Ascending aorta (tissue), 2 donors: Measurements from ENCODE around the gene ZIC4. TPM values are rescaled to one million over a fixed set of nuclear protein-coding genes. Genes with fewer than 3 reads are reported as not detected.
A peak's percentile ranks its signal among the peaks of the same experiment; 100 is the strongest.

ENCODE experiments used
- DNase-seq, 2 donors: peaks; one replicate each; pipeline ENCODE4 v3.0.0-alpha.2; 2019; ENCODE audit warnings: low spot score in 2 of 2
- H3K27ac ChIP-seq, 2 donors: fragments of 200-600 bp; sonication (generic); one replicate each; pipeline ENCODE4 v1.5.1; 2016 to 2017; ENCODE audit warnings: mild to moderate bottlenecking in 1 of 2
- H3K27me3 ChIP-seq: fragments of 200-600 bp; sonication (generic); one replicate; pipeline ENCODE4 v1.5.1; 2017
- H3K36me3 ChIP-seq, 2 donors: fragments of 200-600 bp; sonication (generic); one replicate each; pipeline ENCODE4 v1.5.1; 2016
- H3K4me1 ChIP-seq, 2 donors: fragments of 200-600 bp; sonication (generic); one replicate each; pipeline ENCODE4 v1.5.1; 2016 to 2017; ENCODE audit warnings: mild to moderate bottlenecking in 1 of 2
- H3K4me3 ChIP-seq, 2 donors: fragments of 200-600 bp; sonication (generic); one replicate each; pipeline ENCODE4 v1.5.1; 2016 to 2017; ENCODE audit warnings: mild to moderate bottlenecking in 1 of 2
- H3K9me3 ChIP-seq, 2 donors: fragments of 200-600 bp; sonication (generic); one replicate each; pipeline ENCODE4 v1.5.1; 2016
- CTCF ChIP-seq, 3 experiments: fragments of 200-600 bp in 2 of 3; fragments of 450-650 bp in 1 of 3; sonication (generic) in 2 of 3; IDR thresholded peaks; one replicate each; pipeline ENCODE4 v1.5.1; 2016 to 2019; ENCODE audit warnings: antibody characterized with exemption in 3 of 3, mild to moderate bottlenecking in 1 of 3, moderate library complexity in 1 of 3
- intact Hi-C: fragments of 100-400 bp; cut with DNase I; formaldehyde crosslinking; loops from one replicate; pipeline ENCODE4 v1.15.1; 2023
- total RNA-seq: library from RNA; depleted of rRNA; stranded (reverse); fragments of >200 nt; gene quantifications from one replicate; pipeline ENCODE4 v1.1.0, GENCODE V29; 2016

ZIC4 gene
- total RNA-seq, 1 donor from 2014 or later, result not detected

GRCh38 chr3:147420353-147421183, 14.2 kb upstream of the ZIC4 start:
- DNase-seq, result no peak
- H3K9me3 ChIP-seq, result no peaks in the 10 kb centered on the region
- H3K4me1 ChIP-seq, result peaks cover 0 to 7% of the 10 kb centered on the region in 2 donors
- intact Hi-C loops, result no loop called here
- no peak overlapping the region for H3K27ac ChIP-seq
- no peaks in the 10 kb centered on the region for H3K36me3 ChIP-seq
- peaks cover 40% of the 10 kb centered on the region for H3K27me3 ChIP-seq
- H3K4me3 ChIP-seq, result no peak overlapping the region
- TF ChIP-seq CTCF (IDR thresholded peaks at IDR 0.05), result no peak

GRCh38 chr3:147419781-147420224, 13.5 kb upstream of the ZIC4 start:
- peaks cover 0 to 7% of the 10 kb centered on the region in 2 donors for H3K4me1 ChIP-seq
- no peak for TF ChIP-seq CTCF (IDR thresholded peaks at IDR 0.05)
- H3K27ac ChIP-seq, result no peak overlapping the region
- intact Hi-C loops, result no loop called here
- H3K36me3 ChIP-seq, result no peaks in the 10 kb centered on the region
- H3K4me3 ChIP-seq, result no peak overlapping the region
- H3K9me3 ChIP-seq, result no peaks in the 10 kb centered on the region
- no peak for DNase-seq
- peaks cover 43% of the 10 kb centered on the region for H3K27me3 ChIP-seq

GRCh38 chr3:147418808-147419701, 12.7 kb upstream of the ZIC4 start:
- H3K4me3 ChIP-seq, result peak overlapping the region; percentile 45
- peak in 1 of 2 donors; percentile 75 for DNase-seq
- intact Hi-C loops, result no loop called here

GRCh38 chr3:147418371-147418781, 12.0 kb upstream of the ZIC4 start:
- intact Hi-C loops, result no loop called here
- DNase-seq, result no peak
- Histone ChIP-seq H3K36me3 (no peaks in the 10 kb centered on the region), H3K27me3 (peaks cover 48% of the 10 kb centered on the region), H3K27ac (no peak overlapping the region), H3K9me3 (no peaks in the 10 kb centered on the region), H3K4me3 (no peak overlapping the region), H3K4me1 (peaks cover 0 to 7% of the 10 kb centered on the region in 2 donors)
- TF ChIP-seq CTCF (IDR thresholded peaks at IDR 0.05), result no peak

More at GRCh38 chr3:147418808-147419701, 12.7 kb upstream of the ZIC4 start:
- Histone ChIP-seq H3K9me3 (no peaks in the 10 kb centered on the region), H3K36me3 (no peaks in the 10 kb centered on the region), H3K27ac (no peak overlapping the region), H3K27me3 (peaks cover 48% of the 10 kb centered on the region), H3K4me1 (peaks cover 0 to 7% of the 10 kb centered on the region in 2 donors)
- TF ChIP-seq CTCF (IDR thresholded peaks at IDR 0.05), result no peak

GRCh38 chr3:147417551-147418295, 11.4 kb upstream of the ZIC4 start:
- H3K9me3 ChIP-seq, result no peaks in the 10 kb centered on the region
- no peak overlapping the region for H3K27ac ChIP-seq
- H3K4me1 ChIP-seq, result peaks cover 0 to 7% of the 10 kb centered on the region in 2 donors
- no peak for TF ChIP-seq CTCF (IDR thresholded peaks at IDR 0.05)
- H3K36me3 ChIP-seq, result no peaks in the 10 kb centered on the region
- H3K27me3 ChIP-seq, result peaks cover 52% of the 10 kb centered on the region
- no peak for DNase-seq
- no peak overlapping the region for H3K4me3 ChIP-seq
- intact Hi-C loops, result no loop called here
